Measurements from ENCODE around the gene TMOD4.

The TMOD4 gene

DNA sequence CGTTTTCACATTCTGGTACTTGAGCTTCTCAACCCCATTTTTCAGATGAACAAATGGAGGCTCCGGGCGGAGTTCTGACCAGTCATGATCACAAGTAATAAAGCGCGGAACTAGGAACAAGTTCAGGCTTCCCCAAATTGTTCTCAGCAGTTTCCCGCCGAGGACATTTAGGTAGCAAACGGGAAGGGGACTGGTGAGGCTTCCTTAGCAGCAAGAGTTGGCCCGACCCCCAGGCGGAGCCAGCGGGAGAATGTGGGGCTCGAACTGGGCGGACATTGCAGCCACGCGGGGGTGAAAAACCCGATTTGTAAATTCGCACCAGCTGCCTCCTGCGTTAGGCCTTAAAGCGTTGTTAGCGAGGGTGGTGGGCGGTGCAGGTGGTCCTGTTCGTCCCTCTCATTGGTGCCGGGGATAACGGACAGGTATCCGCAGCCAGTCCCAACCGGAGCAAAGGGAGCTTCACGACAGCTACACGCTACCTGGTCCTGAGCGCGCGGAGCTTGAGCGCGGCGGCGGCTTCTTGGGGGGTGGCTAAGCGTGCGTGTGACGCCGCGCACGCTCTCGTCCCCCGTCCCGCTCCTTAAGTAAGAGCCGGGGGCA lies 44.7 kb downstream of the TMOD4 start:
- peak; percentile 80 for DNase-seq (ENCODE audit: extremely low read depth, insufficient read length)
- Histone ChIP-seq H3K4me3 (replicated peaks; ENCODE audit: low read depth, low read length) (no peak overlapping the region), H3K27me3 (replicated peaks; ENCODE audit: control insufficient read depth, insufficient read depth, low read length) (no peaks in the 10 kb centered on the region), H3K36me3 (ENCODE audit: control insufficient read depth, insufficient read depth, low read length) (no peaks in the 10 kb centered on the region)
- TF ChIP-seq, protein P1, sequence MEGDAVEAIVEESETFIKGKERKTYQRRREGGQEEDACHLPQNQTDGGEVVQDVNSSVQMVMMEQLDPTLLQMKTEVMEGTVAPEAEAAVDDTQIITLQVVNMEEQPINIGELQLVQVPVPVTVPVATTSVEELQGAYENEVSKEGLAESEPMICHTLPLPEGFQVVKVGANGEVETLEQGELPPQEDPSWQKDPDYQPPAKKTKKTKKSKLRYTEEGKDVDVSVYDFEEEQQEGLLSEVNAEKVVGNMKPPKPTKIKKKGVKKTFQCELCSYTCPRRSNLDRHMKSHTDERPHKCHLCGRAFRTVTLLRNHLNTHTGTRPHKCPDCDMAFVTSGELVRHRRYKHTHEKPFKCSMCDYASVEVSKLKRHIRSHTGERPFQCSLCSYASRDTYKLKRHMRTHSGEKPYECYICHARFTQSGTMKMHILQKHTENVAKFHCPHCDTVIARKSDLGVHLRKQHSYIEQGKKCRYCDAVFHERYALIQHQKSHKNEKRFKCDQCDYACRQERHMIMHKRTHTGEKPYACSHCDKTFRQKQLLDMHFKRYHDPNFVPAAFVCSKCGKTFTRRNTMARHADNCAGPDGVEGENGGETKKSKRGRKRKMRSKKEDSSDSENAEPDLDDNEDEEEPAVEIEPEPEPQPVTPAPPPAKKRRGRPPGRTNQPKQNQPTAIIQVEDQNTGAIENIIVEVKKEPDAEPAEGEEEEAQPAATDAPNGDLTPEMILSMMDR (IDR thresholded peaks at IDR 0.05; ENCODE audit: insufficient read depth, low read length, poor library complexity, severe bottlenecking) = no peak

DNA sequence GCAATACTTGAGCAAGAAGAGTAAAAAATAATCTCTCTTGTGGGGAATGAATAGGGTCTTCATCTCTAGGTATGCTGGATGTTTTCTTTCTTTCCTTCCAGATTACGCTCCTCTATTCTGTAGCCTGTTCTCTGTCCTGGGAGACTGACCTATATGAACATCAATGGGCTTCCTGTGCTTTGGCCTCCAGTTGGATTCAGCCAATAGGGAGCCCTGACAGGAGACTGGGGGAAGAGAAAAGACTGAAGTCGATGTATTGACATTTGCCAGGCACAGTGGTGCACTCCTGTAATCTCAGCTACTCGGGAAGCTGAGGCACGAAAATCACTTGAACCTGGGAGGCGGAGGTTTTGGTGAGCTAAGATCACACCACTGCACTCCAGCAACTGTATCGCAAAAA lies 47.0 kb downstream of the TMOD4 start:
- Histone ChIP-seq H3K36me3 (ENCODE audit: control insufficient read depth, insufficient read depth, low read length) (no peaks in the 10 kb centered on the region), H3K27me3 (replicated peaks; ENCODE audit: control insufficient read depth, insufficient read depth, low read length) (no peaks in the 10 kb centered on the region), H3K4me3 (replicated peaks; ENCODE audit: low read depth, low read length) (no peak overlapping the region)
- DNase-seq (ENCODE audit: extremely low read depth, insufficient read length) = no peak
- TF ChIP-seq, protein P1 (IDR thresholded peaks at IDR 0.05; ENCODE audit: insufficient read depth, low read length, poor library complexity, severe bottlenecking) = no peak

DNA sequence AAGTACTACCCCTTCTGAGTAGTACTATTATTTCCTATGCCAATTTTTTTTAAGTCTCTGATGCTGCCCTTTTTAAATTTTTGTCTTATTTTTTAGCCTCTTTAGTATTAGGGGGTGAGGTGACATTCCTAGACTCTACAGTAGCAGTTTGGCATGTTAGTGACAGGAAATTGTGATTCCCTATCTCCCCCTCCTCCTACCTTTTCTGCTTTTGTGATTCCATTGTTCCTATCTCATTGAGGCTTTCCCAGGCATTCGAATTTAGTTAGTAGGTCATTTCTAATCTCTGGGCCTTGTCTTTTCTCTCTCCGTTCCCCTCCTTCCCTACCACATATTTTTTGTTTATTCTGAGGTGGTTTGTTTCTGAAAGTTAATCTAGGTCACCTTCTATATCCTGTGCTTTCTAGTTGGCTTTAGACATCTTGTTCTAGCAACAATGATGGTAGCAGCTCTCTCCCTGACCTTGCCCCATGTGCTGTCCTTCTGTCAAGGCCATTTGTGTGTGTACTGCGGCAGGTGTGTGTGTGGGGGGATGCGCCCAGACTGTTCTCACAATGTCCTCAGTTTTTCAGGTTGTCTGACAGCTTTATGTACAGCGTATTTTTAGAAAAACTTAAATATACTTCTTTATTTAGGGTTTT lies 50.9 kb downstream of the TMOD4 start:
- no peak for DNase-seq (ENCODE audit: extremely low read depth, insufficient read length)
- Histone ChIP-seq H3K4me3 (replicated peaks; ENCODE audit: low read depth, low read length) (no peak overlapping the region), H3K27me3 (replicated peaks; ENCODE audit: control insufficient read depth, insufficient read depth, low read length) (no peaks in the 10 kb centered on the region), H3K36me3 (ENCODE audit: control insufficient read depth, insufficient read depth, low read length) (no peaks in the 10 kb centered on the region)
- TF ChIP-seq, protein P1 (IDR thresholded peaks at IDR 0.05; ENCODE audit: insufficient read depth, low read length, poor library complexity, severe bottlenecking) = no peak
